Activated T-cell treated with anti-CD3 and anti-CD28 coated beads for 48 hours (primary cell): ENCODE measurements around the gene ZIC1.

Source experiments
- DNase-seq: peaks from one replicate; pipeline ENCODE4 v3.0.0-alpha.2; 2020; ENCODE audit warnings: low read depth

ZIC1 gene

GRCh38 chr3:147395899-147396711, 13.1 kb upstream of the ZIC1 start:
- no peak for DNase-seq

GRCh38 chr3:147396712-147397046, 12.5 kb upstream of the ZIC1 start:
- no peak for DNase-seq

DNA sequence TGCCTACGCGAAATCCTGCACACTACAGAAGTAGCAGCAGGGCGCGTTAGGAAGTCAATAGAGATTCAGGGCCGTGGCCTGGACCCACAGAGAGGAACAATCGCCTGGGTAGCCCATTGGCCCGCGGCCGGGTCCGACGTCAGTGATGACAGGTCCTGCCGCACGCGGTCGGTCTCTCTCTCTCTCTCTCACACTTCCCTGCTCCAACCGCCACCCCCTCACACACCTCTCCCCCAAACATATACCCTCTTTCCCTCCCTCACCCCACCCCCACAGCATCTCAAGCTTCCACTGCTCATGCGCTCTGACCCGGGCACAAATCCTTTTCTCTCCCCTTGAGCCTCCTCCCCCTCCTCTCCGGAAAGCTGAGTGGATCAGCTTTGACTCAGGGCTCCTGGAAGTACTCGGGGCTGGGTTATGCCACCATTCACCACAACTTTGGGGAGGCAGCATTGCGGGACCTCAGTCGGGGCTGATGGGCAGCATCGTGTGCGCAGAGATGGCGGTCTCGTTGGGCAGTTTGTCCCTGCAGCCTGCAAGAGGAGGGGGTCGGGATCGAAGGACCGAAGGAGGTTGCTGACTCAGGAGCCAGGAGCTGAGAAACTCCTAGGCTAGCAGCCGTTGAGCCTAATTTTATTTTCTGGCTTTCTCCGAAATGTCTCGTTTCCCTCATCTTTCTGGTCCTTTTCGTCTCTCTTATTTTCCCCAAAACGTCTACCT, 11.8 kb upstream of the ZIC1 start:
- no peak for DNase-seq

DNA sequence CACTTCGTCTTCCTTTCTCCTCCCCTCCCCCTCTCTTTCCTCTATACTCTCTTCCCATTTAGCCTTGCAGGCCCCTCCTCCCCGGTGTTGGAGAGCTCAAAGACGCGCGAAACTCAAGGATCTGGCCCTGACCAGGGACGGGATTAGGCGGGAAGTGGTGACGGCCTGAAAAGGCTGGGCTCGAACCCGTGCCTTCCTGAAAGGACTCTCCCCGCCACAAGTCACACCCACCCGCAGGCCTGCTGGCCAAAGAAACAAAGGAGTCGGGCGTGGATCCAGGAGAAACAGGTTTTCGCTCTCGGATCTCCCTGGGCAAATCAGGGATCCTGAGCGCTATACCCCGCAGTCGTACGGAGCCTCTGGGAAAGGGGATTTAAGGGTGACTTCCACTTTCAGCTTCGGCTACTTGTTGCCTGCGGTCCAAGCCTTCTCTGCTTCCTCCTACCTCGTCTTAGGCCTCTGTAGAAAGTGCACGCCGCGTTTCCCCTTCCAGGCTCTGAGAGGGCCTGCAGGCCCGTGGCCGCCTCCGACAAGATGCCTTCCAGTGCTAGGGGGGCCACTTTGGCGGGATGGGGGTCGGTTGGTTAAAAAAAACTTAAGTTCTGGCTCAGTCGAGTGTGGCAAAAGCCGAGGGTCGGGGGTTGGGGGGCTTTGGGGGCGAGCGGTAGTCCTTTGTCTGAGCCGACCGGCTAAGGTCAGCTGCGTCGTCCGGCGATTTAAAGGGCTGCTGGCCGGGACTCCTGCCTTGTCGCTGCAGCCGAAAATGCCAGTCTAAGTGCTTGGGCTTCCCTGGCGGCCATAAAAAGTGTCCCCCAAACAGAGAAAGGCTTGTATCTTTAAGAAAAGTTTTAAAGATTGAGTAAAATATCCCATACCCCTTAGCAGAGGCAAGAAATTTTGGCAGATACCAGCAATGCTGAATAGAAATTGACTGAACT, 11.0 kb upstream of the ZIC1 start:
- no peak for DNase-seq

- no peak for DNase-seq
These were observed 10.2 kb upstream of the ZIC1 start for GRCh38 chr3:147398813-147399534.

DNA sequence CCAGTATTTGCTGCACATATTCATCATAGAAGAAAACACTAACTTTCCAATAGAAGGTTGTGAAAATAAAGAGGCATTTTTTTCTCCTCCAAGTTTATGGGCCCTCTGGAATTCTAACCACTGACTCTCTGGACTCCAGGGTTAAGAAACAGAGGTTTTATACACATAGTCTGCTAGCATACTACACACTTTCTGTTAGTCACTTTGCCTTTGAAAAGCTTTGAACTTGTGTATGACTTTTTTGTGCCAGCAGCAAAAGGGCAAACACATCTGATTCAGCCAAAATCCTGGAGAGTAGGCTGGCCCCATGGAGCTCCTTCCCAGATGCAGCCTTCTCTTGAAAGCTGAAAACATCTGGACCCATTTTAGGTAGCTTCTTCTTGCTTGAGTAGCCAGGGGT, 9.1 kb upstream of the ZIC1 start:
- DNase-seq, result no peak

- no peak for DNase-seq
These were observed 8.2 kb upstream of the ZIC1 start for GRCh38 chr3:147400999-147401398.

DNA sequence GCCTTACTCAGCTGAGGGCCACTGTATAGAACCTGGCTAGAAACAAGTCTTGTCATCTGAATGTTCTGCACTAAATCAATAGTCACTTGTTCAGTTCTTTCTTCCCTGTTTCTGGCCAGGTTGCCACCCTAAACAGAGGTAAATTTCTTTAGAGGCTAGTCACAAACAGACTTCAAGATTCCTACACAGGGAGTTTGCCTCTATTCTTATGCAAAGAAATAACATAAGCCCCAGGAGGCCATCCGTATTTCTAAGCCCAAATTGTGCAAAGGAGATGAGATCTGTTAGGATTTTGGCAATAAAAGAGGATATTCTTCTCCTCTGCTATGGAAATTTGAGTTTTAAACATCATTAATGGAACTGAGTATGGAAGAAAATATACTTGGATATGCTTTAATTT, 7.7 kb upstream of the ZIC1 start:
- DNase-seq, result no peak

- no peak for DNase-seq
These were observed 7.0 kb upstream of the ZIC1 start for GRCh38 chr3:147402159-147402558.

DNA sequence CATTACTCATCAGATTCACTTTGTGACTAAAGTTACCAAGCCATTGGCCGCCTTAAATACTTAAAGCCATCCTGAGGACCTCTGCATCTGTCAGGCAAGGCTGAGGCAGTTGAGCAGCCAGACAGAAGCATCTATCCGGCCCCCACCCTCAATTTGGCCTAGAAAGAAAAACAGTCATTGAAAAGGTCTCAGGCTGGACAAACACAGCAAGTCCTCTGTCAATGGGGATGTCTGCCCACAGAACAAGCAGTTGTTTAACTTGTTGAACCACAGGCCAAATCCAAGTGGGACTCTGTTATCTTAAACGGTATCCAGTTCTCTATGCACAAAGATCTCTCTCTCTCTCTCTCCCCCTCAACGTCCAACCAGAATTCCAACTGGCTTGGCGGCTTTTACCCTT, 5.7 kb upstream of the ZIC1 start:
- DNase-seq, result no peak

- DNase-seq, result no peak
These were observed 5.0 kb upstream of the ZIC1 start for GRCh38 chr3:147404000-147404799.

DNA sequence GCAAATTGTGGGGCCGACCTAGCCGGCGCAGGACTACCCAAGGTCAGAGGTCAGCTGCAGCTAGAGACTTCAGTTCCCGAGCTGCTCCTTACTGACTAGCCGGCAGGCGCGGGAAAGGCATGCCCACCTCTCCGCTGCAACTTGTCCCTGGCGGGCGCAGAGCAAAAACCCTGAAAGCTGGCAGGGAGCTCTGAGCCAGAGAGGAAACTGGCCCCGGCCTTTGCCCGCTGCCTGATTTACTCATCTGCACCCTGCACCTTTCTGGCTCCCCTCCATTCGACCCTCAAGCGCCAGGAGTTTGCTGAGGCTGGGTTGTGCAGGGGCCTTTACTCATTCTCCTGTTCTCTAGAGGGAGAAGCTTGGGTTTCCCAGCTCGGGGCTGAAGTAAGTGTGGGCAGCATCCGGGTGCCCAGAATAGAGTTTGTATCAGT, 4.3 kb upstream of the ZIC1 start:
- DNase-seq, result no peak

DNA sequence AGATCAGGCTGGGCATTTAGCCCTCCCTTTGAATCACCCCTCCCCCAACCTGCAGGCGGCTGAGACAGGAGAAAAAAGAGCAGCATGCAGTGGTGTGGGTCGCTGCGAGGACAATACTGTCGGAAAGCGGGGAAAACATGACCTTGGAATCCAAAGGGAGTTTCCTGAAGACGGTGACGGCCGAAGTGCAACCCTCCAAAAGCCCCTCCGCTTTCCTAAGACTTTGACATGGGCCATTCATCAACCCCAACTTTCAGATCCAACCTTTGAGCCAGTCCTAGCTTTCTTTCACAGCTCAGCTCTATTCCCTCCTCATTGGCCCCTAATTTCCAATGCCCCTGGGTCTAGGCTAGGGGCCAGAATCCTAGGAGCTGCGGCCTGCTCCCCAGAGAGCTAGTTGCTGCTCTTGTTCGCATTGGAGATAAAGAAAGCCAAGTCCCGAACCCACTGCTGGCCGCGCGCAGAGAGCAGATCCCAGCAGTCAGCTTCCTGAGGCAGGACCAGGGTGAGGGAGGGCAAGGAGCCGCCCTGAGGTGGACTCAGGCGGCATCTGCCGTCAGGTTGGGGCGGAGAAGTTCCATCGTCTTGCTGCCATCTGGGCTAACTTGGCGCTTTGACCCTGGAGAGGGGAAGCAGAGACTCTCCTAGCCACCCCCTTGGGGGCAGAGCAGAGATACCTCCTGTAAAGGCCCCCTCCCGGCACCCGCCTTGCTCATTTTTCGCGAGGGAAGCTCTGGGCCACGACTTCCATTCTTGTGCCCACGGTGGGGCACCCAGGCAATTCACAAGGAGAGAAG, 3.7 kb upstream of the ZIC1 start:
- DNase-seq, result no peak

GRCh38 chr3:147406028-147406931, 2.9 kb upstream of the ZIC1 start, which contains the start of gene ZIC4:
Gene ZIC4 (minus strand): TSS chr3:147406543. CDS start chr3:147402797, 3,746 bp downstream.
- no peak for DNase-seq

DNA sequence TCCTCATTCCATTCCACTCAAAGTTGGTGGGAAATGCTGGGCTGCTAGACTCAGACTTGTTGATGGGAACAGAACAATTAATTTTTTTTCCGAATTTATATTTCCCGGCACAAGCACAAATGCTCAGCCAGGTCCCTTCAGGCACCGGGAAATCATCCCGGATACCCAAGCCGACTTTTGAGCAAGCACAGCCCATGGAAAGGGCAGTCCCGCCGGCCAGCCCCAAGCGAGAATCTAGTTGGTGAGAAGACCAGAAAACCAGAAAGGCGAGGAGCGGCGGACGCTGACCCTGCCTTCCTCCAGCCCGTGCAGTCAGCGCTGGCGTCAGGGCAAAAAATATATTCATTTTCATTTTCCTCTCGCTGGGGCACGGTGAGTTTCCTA, 2.1 kb upstream of the ZIC1 start:
- no peak for DNase-seq

GRCh38 chr3:147407498-147408187, 1.5 kb upstream of the ZIC1 start:
- DNase-seq, result no peak

DNA sequence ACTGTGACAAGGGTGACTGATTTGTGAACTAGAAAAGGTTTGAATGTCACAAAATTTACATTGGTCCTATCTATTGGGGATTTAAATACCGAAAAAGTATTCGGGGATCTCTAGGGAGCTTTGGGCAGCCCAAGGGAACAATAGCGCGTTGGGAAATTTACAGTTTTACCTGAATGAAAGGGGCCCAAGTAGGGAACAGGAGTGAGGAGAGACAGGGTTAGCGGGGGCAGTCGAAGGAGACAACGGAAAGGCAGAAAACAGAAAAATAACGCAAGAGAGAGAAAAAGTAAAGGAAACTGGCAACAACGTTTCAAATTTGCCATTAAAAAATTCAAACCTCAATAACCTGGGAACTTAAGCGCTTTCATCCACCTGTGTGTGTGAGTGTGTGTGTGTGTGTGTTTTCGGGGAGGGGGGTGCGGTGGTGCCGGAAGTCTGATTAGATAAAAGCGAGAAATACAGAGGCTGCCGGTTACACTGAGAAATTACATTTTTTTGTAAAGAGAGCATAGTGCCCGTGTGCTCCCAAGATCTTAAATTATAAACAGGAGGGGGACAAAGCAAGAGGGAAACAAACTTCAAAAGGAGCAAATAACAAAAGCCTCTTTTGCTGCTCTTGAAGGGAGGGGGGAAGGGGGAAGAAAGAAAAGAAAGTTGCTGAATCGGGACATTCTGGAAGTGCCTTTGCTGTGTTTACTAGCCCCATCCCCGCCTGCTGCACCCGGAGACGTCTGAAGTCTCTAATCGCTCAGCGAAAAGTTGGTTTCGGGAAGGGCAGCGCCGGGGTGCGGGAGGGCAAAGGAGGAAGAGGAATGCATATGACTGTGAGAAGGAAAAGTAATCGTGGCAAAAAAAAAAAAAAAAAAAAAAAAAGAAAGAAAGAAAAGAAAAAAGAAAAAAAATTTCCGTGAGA, 721 bp upstream of the ZIC1 start:
- DNase-seq, result no peak
